IPS-18a (cell line): ENCODE data around the gene FOLR1.

Source experiments
- H3K27ac ChIP-seq: one replicate; pipeline ENCODE4 v1.5.1; 2013; ENCODE audit warnings: low read length
- H3K27me3 ChIP-seq: one replicate; pipeline ENCODE4 v1.6.1; 2013; ENCODE audit warnings: mild to moderate bottlenecking, low read length; ENCODE audit not compliant: control insufficient read depth, insufficient read depth
- H3K36me3 ChIP-seq: one replicate; pipeline ENCODE4 v1.6.1; 2013; ENCODE audit warnings: low read depth, low read length; ENCODE audit not compliant: control insufficient read depth
- H3K4me1 ChIP-seq: one replicate; pipeline ENCODE4 v1.6.1; 2013; ENCODE audit warnings: low read depth, low read length; ENCODE audit not compliant: control insufficient read depth
- H3K4me3 ChIP-seq: one replicate; pipeline ENCODE4 v1.5.1; 2013; ENCODE audit warnings: low read length
- H3K9ac ChIP-seq: one replicate; pipeline ENCODE4 v1.6.1; 2013; ENCODE audit warnings: mild to moderate bottlenecking, low read length, moderate library complexity
- H3K9me3 ChIP-seq: one replicate; pipeline ENCODE4 v1.6.1; 2013; ENCODE audit warnings: low read depth, low read length; ENCODE audit not compliant: control insufficient read depth

The FOLR1 gene

GRCh38 chr11:72239849-72240460 is 48.0 kb downstream of the FOLR1 start:
- peak overlapping the region; percentile 56 for H3K4me3 ChIP-seq
- H3K27me3 ChIP-seq, result peaks cover 68% of the 10 kb centered on the region
- H3K9ac ChIP-seq, result no peak overlapping the region
- peaks cover 23% of the 10 kb centered on the region for H3K4me1 ChIP-seq
- peaks cover 24% of the 10 kb centered on the region for H3K36me3 ChIP-seq
- no peak overlapping the region for H3K27ac ChIP-seq
- H3K9me3 ChIP-seq, result no peaks in the 10 kb centered on the region

GRCh38 chr11:72240461-72241290 is 48.7 kb downstream of the FOLR1 start:
- no peaks in the 10 kb centered on the region for H3K9me3 ChIP-seq
- peaks cover 75% of the 10 kb centered on the region for H3K27me3 ChIP-seq
- H3K9ac ChIP-seq, result no peak overlapping the region
- peaks cover 26% of the 10 kb centered on the region for H3K4me1 ChIP-seq
- peaks cover 17% of the 10 kb centered on the region for H3K36me3 ChIP-seq
- peak overlapping the region; percentile 36 for H3K4me3 ChIP-seq
- H3K27ac ChIP-seq, result no peak overlapping the region

GRCh38 chr11:72241291-72241781 is 49.4 kb downstream of the FOLR1 start:
- Histone ChIP-seq H3K9me3 (no peaks in the 10 kb centered on the region), H3K9ac (no peak overlapping the region), H3K36me3 (peaks cover 12% of the 10 kb centered on the region), H3K27me3 (peaks cover 81% of the 10 kb centered on the region), H3K27ac (no peak overlapping the region), H3K4me1 (peaks cover 27% of the 10 kb centered on the region), H3K4me3 (no peak overlapping the region)

- Histone ChIP-seq H3K27ac (no peak overlapping the region), H3K27me3 (peaks cover 90% of the 10 kb centered on the region), H3K4me1 (peaks cover 27% of the 10 kb centered on the region), H3K9me3 (no peaks in the 10 kb centered on the region), H3K36me3 (peaks cover 5% of the 10 kb centered on the region), H3K9ac (no peak overlapping the region), H3K4me3 (no peak overlapping the region)
These were observed 50.2 kb downstream of the FOLR1 start for GRCh38 chr11:72242141-72242540.

GRCh38 chr11:72243173-72244059 is 51.5 kb downstream of the FOLR1 start:
- no peak overlapping the region for H3K27ac ChIP-seq
- no peaks in the 10 kb centered on the region for H3K36me3 ChIP-seq
- peak overlapping the region; percentile 57 for H3K4me3 ChIP-seq
- peaks cover 22% of the 10 kb centered on the region for H3K4me1 ChIP-seq
- H3K27me3 ChIP-seq, result peaks cover 100% of the 10 kb centered on the region
- no peaks in the 10 kb centered on the region for H3K9me3 ChIP-seq
- H3K9ac ChIP-seq, result no peak overlapping the region

- peaks cover 98% of the 10 kb centered on the region for H3K27me3 ChIP-seq
- no peak within 1 kb of the TSS for H3K27ac ChIP-seq
- H3K4me3 ChIP-seq, result peak within 1 kb of the TSS; percentile 57
These were observed 52.1 kb downstream of the FOLR1 start, which contains the start of gene PHOX2A for GRCh38 chr11:72244060-72244360. Gene PHOX2A (minus strand): TSS chr11:72244176. CDS start chr11:72244004, 172 bp downstream.

GRCh38 chr11:72244361-72245262 is 52.7 kb downstream of the FOLR1 start:
- Histone ChIP-seq H3K4me1 (peaks cover 14% of the 10 kb centered on the region), H3K27me3 (peaks cover 92% of the 10 kb centered on the region), H3K9ac (no peak overlapping the region), H3K9me3 (no peaks in the 10 kb centered on the region), H3K4me3 (peak overlapping the region; percentile 57), H3K36me3 (no peaks in the 10 kb centered on the region), H3K27ac (no peak overlapping the region)

More at GRCh38 chr11:72244060-72244360, 52.1 kb downstream of the FOLR1 start, which contains the start of gene PHOX2A:
- Histone ChIP-seq H3K9me3 (no peaks in the 10 kb centered on the region), H3K9ac (no peak within 1 kb of the TSS), H3K4me1 (peaks cover 19% of the 10 kb centered on the region), H3K36me3 (no peaks in the 10 kb centered on the region)

GRCh38 chr11:72245263-72245816 is 53.4 kb downstream of the FOLR1 start:
- Histone ChIP-seq H3K9ac (no peak overlapping the region), H3K36me3 (no peaks in the 10 kb centered on the region), H3K4me3 (peak overlapping the region; percentile 57), H3K27ac (no peak overlapping the region), H3K9me3 (no peaks in the 10 kb centered on the region), H3K27me3 (peaks cover 85% of the 10 kb centered on the region), H3K4me1 (peaks cover 14% of the 10 kb centered on the region)
